ENCODE data around the gene DISP3. TPM values are rescaled to one million over a fixed set of nuclear protein-coding genes. Genes with fewer than 3 reads are reported as not detected.

DISP3 gene
- total RNA-seq, 1 donor from 2014 or later, result 0.17 TPM

GRCh38 chr1:11525516-11525915 is 46.6 kb downstream of the DISP3 start:
- no peak overlapping the region for H3K4me3 ChIP-seq (ENCODE audit: low read depth, low read length)

GRCh38 chr1:11526071-11526895 is 47.3 kb downstream of the DISP3 start:
- Histone ChIP-seq H3K36me3 (ENCODE audit: control insufficient read depth, insufficient read depth, low read length) (no peaks in the 10 kb centered on the region), H3K4me3 (ENCODE audit: low read depth, low read length) (no peak overlapping the region), H3K27me3 (ENCODE audit: control insufficient read depth, insufficient read depth, low read length) (no peaks in the 10 kb centered on the region)
- no peak for TF ChIP-seq CTCF (IDR thresholded peaks at IDR 0.05; ENCODE audit: insufficient read depth, low read length, poor library complexity, severe bottlenecking)
- DNase-seq (ENCODE audit: low read depth), result no peak

More at GRCh38 chr1:11525516-11525915, 46.6 kb downstream of the DISP3 start:
- Histone ChIP-seq H3K36me3 (ENCODE audit: control insufficient read depth, insufficient read depth, low read length) (no peaks in the 10 kb centered on the region), H3K27me3 (ENCODE audit: control insufficient read depth, insufficient read depth, low read length) (no peaks in the 10 kb centered on the region)
- TF ChIP-seq CTCF (IDR thresholded peaks at IDR 0.05; ENCODE audit: insufficient read depth, low read length, poor library complexity, severe bottlenecking), result no peak
- no peak for DNase-seq (ENCODE audit: low read depth)

GRCh38 chr1:11527541-11528452 is 48.8 kb downstream of the DISP3 start:
- Histone ChIP-seq H3K4me3 (ENCODE audit: low read depth, low read length) (no peak overlapping the region), H3K27me3 (ENCODE audit: control insufficient read depth, insufficient read depth, low read length) (no peaks in the 10 kb centered on the region), H3K36me3 (ENCODE audit: control insufficient read depth, insufficient read depth, low read length) (no peaks in the 10 kb centered on the region)
- TF ChIP-seq CTCF (IDR thresholded peaks at IDR 0.05; ENCODE audit: insufficient read depth, low read length, poor library complexity, severe bottlenecking), result no peak
- no peak for DNase-seq (ENCODE audit: low read depth)

GRCh38 chr1:11528611-11529261 is 49.8 kb downstream of the DISP3 start:
- DNase-seq (ENCODE audit: low read depth), result no peak
- Histone ChIP-seq H3K36me3 (ENCODE audit: control insufficient read depth, insufficient read depth, low read length) (no peaks in the 10 kb centered on the region), H3K27me3 (ENCODE audit: control insufficient read depth, insufficient read depth, low read length) (no peaks in the 10 kb centered on the region), H3K4me3 (ENCODE audit: low read depth, low read length) (no peak overlapping the region)
- no peak for TF ChIP-seq CTCF (IDR thresholded peaks at IDR 0.05; ENCODE audit: insufficient read depth, low read length, poor library complexity, severe bottlenecking)

GRCh38 chr1:11529330-11529729 is 50.4 kb downstream of the DISP3 start:
- Histone ChIP-seq H3K27me3 (ENCODE audit: control insufficient read depth, insufficient read depth, low read length) (no peaks in the 10 kb centered on the region), H3K4me3 (ENCODE audit: low read depth, low read length) (no peak overlapping the region), H3K36me3 (ENCODE audit: control insufficient read depth, insufficient read depth, low read length) (no peaks in the 10 kb centered on the region)
- TF ChIP-seq CTCF (IDR thresholded peaks at IDR 0.05; ENCODE audit: insufficient read depth, low read length, poor library complexity, severe bottlenecking), result no peak
- no peak for DNase-seq (ENCODE audit: low read depth)

Data from kidney epithelial cell (primary cell).